Measurements from ENCODE around the gene SMCP. TPM values are rescaled to one million over a fixed set of nuclear protein-coding genes. Genes with fewer than 3 reads are reported as not detected.

Gene SMCP
- total RNA-seq, 1 donor from 2014 or later, result not detected

GRCh38 chr1:152884506-152884905 lies 6.4 kb downstream of the SMCP start:
- DNase-seq (ENCODE audit: missing footprints) (no peak), ATAC-seq (no peak)
- intact Hi-C loops (cut with DNase I), result no loop called here

- intact Hi-C loops (cut with DNase I), result no loop called here
- DNase-seq (ENCODE audit: missing footprints) (no peak), ATAC-seq (no peak)
Measured at GRCh38 chr1:152884966-152885624, 7.0 kb downstream of the SMCP start.

GRCh38 chr1:152886085-152886484 lies 8.0 kb downstream of the SMCP start:
- intact Hi-C loops (cut with DNase I), result no loop called here
- ATAC-seq (no peak), DNase-seq (ENCODE audit: missing footprints) (no peak)

- no peak for DNase-seq (ENCODE audit: missing footprints)
- ATAC-seq, result no peak
- intact Hi-C loops (cut with DNase I), result no loop called here
Measured at GRCh38 chr1:152886758-152887409, 8.8 kb downstream of the SMCP start.

GRCh38 chr1:152888126-152888525 lies 10.0 kb downstream of the SMCP start:
- DNase-seq (ENCODE audit: missing footprints) (no peak), ATAC-seq (no peak)
- intact Hi-C loops (cut with DNase I), result no loop called here

- intact Hi-C loops (cut with DNase I), result no loop called here
- ATAC-seq (no peak), DNase-seq (ENCODE audit: missing footprints) (no peak)
Measured at GRCh38 chr1:152899027-152899426, 20.9 kb downstream of the SMCP start.

GRCh38 chr1:152899883-152900282 lies 21.8 kb downstream of the SMCP start:
- no peak for ATAC-seq
- intact Hi-C loops (cut with DNase I), result no loop called here
- no peak for DNase-seq (ENCODE audit: missing footprints)

- no peak for ATAC-seq
- intact Hi-C loops (cut with DNase I), result no loop called here
- DNase-seq (ENCODE audit: missing footprints), result no peak
Measured at GRCh38 chr1:152901631-152902030, 23.5 kb downstream of the SMCP start.

GRCh38 chr1:152902636-152903035 lies 24.5 kb downstream of the SMCP start:
- ATAC-seq (no peak), DNase-seq (ENCODE audit: missing footprints) (no peak)
- intact Hi-C loops (cut with DNase I), result no loop called here

- DNase-seq (ENCODE audit: missing footprints) (no peak), ATAC-seq (no peak)
- intact Hi-C loops (cut with DNase I), result no loop called here
Measured at GRCh38 chr1:152904688-152905440, 26.7 kb downstream of the SMCP start.

- no peak for DNase-seq (ENCODE audit: missing footprints)
- ATAC-seq, result no peak
- intact Hi-C loops (cut with DNase I), result no loop called here
Measured at GRCh38 chr1:152906023-152906565, 28.0 kb downstream of the SMCP start.

GRCh38 chr1:152907686-152908601 lies 29.8 kb downstream of the SMCP start, which contains the start of gene IVL:
Gene IVL, plus strand, starts transcription at chr1:152908546. Its CDS starts 1,252 bp downstream, at chr1:152909798.
- no peak for ATAC-seq
- intact Hi-C loops (cut with DNase I), result no loop called here

GRCh38 chr1:152909206-152909605 lies 31.1 kb downstream of the SMCP start:
- intact Hi-C loops (cut with DNase I), result no loop called here
- ATAC-seq (no peak), DNase-seq (ENCODE audit: missing footprints) (no peak)

More at GRCh38 chr1:152907686-152908601, 29.8 kb downstream of the SMCP start, which contains the start of gene IVL:
- DNase-seq (ENCODE audit: missing footprints), result no peak

GRCh38 chr1:152912471-152912870 lies 34.3 kb downstream of the SMCP start:
- intact Hi-C loops (cut with DNase I), result no loop called here
- DNase-seq (ENCODE audit: missing footprints) (no peak), ATAC-seq (no peak)

GRCh38 chr1:152912900-152913299 lies 34.8 kb downstream of the SMCP start:
- no peak for ATAC-seq
- intact Hi-C loops (cut with DNase I), result no loop called here
- DNase-seq (ENCODE audit: missing footprints), result no peak

- DNase-seq (ENCODE audit: missing footprints) (no peak), ATAC-seq (no peak)
Measured at GRCh38 chr1:152917794-152918193, 39.7 kb downstream of the SMCP start.

GRCh38 chr1:152919071-152919470 lies 40.9 kb downstream of the SMCP start:
- intact Hi-C loops (cut with DNase I), result no loop called here
- no peak for DNase-seq (ENCODE audit: missing footprints)
- ATAC-seq, result no peak

More at GRCh38 chr1:152917794-152918193, 39.7 kb downstream of the SMCP start:
- intact Hi-C loops (cut with DNase I), result no loop called here

GRCh38 chr1:152924191-152924590 lies 46.1 kb downstream of the SMCP start:
- ATAC-seq (no peak), DNase-seq (ENCODE audit: missing footprints) (no peak)
- intact Hi-C loops (cut with DNase I), result no loop called here

- intact Hi-C loops (cut with DNase I), result no loop called here
- ATAC-seq (no peak), DNase-seq (ENCODE audit: missing footprints) (no peak)
Measured at GRCh38 chr1:152926091-152926490, 48.0 kb downstream of the SMCP start.

Measured in Right ventricle myocardium inferior (tissue), 1 donor.